Esophagus squamous epithelium (tissue), 5 donors: Measurements from ENCODE around the gene TCF12. TPM values are rescaled to one million over a fixed set of nuclear protein-coding genes. Genes with fewer than 3 reads are reported as not detected.

Experiments used
- DNase-seq: peaks from one replicate; lab custom pipeline; 2025; lab: John Stamatoyannopoulos, UW
- H3K27ac ChIP-seq, 4 donors: fragments of 200-600 bp; sonication (generic); one replicate each; pipeline ENCODE4 v1.5.1; 2016 to 2019; ENCODE audit warnings: mild to moderate bottlenecking in 1 of 4
- H3K27me3 ChIP-seq, 4 donors: fragments of 200-600 bp; sonication (generic); 1 replicate in 3 of 4; 2 replicates in 1 of 4; pipeline versions ENCODE4 v1.5.1 to v1.6.0; 2017 to 2021; ENCODE audit warnings: antibody characterized with exemption in 1 of 4
- H3K36me3 ChIP-seq, 3 donors: fragments of 200-600 bp; sonication (generic); one replicate each; pipeline ENCODE4 v1.5.1; 2016 to 2019
- H3K4me1 ChIP-seq, 3 donors: fragments of 200-600 bp; sonication (generic); one replicate each; pipeline ENCODE4 v1.5.1; 2017 to 2019
- H3K4me3 ChIP-seq, 4 donors: fragments of 200-600 bp; sonication (generic); 1 replicate in 3 of 4; 2 replicates in 1 of 4; pipeline ENCODE4 v1.5.1; 2016 to 2019; ENCODE audit warnings: mild to moderate bottlenecking in 2 of 4, moderate library complexity in 1 of 4
- H3K9me3 ChIP-seq, 3 donors: fragments of 200-600 bp; sonication (generic); one replicate each; pipeline ENCODE4 v1.5.1; 2016 to 2019
- POLR2A ChIP-seq, 4 donors: fragments of 450-650 bp; IDR thresholded peaks; one replicate each; pipeline ENCODE4 v1.6.1; 2017; ENCODE audit warnings: antibody characterized with exemption in 4 of 4, mild to moderate bottlenecking in 4 of 4, moderate library complexity in 3 of 4
- WGBS, 2 donors: methylation state at CpG; one replicate each; pipeline ENCODE4 v1.1.5; 2018; 5-methylcytosine and 5-hydroxymethylcytosine counted together
- intact Hi-C: fragments of 100-400 bp; cut with DNase I; formaldehyde crosslinking; loops from one replicate; pipeline ENCODE4 v1.15.0; 2022
- total RNA-seq, 4 donors: library from RNA; depleted of rRNA; stranded (reverse); fragments of >200 nt; gene quantifications; one replicate each; pipeline ENCODE4 v1.1.0, GENCODE V29; 2016
- TF ChIP-seq, protein P1 (sequence below), 6 experiments: fragments of 450-650 bp in 4 of 6; fragments of 200-600 bp in 2 of 6; sonication (generic) in 2 of 6; IDR thresholded peaks; one replicate each; pipeline ENCODE4 v1.5.1; 2016 to 2019; ENCODE audit warnings: antibody characterized with exemption in 6 of 6, mild to moderate bottlenecking in 4 of 6, moderate library complexity in 4 of 6
- donor health status: DM: yes; HTN: yes; CAD: no.

The TCF12 gene
- total RNA-seq, 4 donors from 2014 or later = 28.5 to 90.4 (median 51.3) TPM

DNA sequence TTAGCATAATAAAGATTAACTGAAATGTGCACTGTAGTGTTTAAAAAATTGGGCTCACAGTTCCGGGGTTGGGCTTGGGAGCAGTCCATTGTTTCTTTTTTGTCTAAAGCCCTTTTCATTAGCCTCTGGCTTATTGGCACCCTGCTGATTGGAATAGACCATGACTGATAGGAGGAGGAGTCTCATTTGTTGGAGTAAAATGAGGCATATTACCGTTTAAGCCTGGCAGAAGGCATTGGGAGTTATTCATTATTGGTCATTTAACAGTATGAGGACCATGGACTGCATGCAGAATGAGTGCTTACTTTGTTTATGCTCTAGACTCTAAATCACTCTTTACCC lies 318.8 kb downstream of the TCF12 start:
- Histone ChIP-seq H3K27me3 (no peaks in the 10 kb centered on the region), H3K4me3 (no peak overlapping the region), H3K4me1 (peaks cover 0 to 12% (median 0%) of the 10 kb centered on the region in 3 donors), H3K36me3 (peaks cover 0 to 63% (median 11%) of the 10 kb centered on the region in 3 donors), H3K27ac (no peak overlapping the region), H3K9me3 (no peaks in the 10 kb centered on the region)
- 30 to 35% methylated on average over 2 of the region's 2 CpGs for WGBS, 2 donors
- DNase-seq = no peak
- intact Hi-C loops = no loop called here
- TF ChIP-seq, protein P1, sequence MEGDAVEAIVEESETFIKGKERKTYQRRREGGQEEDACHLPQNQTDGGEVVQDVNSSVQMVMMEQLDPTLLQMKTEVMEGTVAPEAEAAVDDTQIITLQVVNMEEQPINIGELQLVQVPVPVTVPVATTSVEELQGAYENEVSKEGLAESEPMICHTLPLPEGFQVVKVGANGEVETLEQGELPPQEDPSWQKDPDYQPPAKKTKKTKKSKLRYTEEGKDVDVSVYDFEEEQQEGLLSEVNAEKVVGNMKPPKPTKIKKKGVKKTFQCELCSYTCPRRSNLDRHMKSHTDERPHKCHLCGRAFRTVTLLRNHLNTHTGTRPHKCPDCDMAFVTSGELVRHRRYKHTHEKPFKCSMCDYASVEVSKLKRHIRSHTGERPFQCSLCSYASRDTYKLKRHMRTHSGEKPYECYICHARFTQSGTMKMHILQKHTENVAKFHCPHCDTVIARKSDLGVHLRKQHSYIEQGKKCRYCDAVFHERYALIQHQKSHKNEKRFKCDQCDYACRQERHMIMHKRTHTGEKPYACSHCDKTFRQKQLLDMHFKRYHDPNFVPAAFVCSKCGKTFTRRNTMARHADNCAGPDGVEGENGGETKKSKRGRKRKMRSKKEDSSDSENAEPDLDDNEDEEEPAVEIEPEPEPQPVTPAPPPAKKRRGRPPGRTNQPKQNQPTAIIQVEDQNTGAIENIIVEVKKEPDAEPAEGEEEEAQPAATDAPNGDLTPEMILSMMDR (IDR thresholded peaks at IDR 0.05) = no peak
- no peak for TF ChIP-seq POLR2A (IDR thresholded peaks at IDR 0.05)

DNA sequence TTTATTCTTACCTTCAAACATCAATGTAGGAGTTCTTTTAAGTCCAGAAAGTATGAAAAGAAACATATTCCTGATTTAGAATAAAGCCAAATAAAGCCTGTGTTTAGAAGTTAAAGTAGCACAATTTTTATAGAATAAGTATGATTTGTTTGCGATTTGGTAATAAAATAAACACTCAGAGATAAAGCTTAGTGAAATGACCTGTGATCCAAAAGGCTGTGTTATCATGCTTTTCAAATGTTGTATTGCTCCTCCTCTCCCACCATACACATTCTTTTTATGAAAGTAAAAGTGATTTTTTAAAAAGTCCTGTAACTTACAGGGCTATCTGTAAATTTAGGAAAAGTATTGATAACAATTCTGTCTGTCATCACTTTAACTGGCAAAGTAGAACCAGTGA lies 319.2 kb downstream of the TCF12 start:
- 86 to 89% methylated on average over 1 of the region's 1 CpG for WGBS, 2 donors
- H3K9me3 ChIP-seq = no peaks in the 10 kb centered on the region
- no peak for DNase-seq
- H3K4me1 ChIP-seq = peaks cover 0 to 12% (median 0%) of the 10 kb centered on the region in 3 donors
- H3K4me3 ChIP-seq = no peak overlapping the region
- H3K27ac ChIP-seq = no peak overlapping the region
- peaks cover 0 to 62% (median 11%) of the 10 kb centered on the region in 3 donors for H3K36me3 ChIP-seq
- intact Hi-C loops = no loop called here
- H3K27me3 ChIP-seq = no peaks in the 10 kb centered on the region
- no peak for TF ChIP-seq POLR2A (IDR thresholded peaks at IDR 0.05)
- TF ChIP-seq, protein P1 (IDR thresholded peaks at IDR 0.05) = no peak

DNA sequence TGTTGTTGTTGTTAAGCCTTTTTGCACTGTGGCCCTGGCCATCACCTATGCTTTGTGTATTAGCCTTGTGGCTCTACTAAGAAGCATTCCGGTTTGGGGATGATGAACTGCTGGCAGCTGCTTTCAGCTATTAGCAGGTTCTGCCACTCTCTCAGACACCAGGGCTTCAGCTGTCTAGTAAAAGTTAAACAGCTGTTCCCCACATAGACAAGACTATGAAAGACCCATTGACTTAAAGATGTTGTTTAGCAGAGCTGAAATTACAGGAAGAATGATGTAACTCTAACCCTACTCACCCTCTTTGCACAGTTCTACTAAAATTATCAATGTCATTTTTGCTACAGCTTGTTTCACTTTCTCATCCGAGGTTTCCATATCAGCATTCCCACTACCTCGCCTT lies 326.7 kb downstream of the TCF12 start:
- intact Hi-C loops = no loop called here
- 36 to 40% methylated on average over 3 of the region's 3 CpGs for WGBS, 2 donors
- Histone ChIP-seq H3K27ac (no peak overlapping the region), H3K36me3 (peaks cover 0 to 75% (median 0%) of the 10 kb centered on the region in 3 donors), H3K4me3 (no peak overlapping the region), H3K4me1 (no peaks in the 10 kb centered on the region), H3K27me3 (no peaks in the 10 kb centered on the region), H3K9me3 (no peaks in the 10 kb centered on the region)
- DNase-seq = no peak
- TF ChIP-seq, protein P1 (IDR thresholded peaks at IDR 0.05) = no peak
- no peak for TF ChIP-seq POLR2A (IDR thresholded peaks at IDR 0.05)

DNA sequence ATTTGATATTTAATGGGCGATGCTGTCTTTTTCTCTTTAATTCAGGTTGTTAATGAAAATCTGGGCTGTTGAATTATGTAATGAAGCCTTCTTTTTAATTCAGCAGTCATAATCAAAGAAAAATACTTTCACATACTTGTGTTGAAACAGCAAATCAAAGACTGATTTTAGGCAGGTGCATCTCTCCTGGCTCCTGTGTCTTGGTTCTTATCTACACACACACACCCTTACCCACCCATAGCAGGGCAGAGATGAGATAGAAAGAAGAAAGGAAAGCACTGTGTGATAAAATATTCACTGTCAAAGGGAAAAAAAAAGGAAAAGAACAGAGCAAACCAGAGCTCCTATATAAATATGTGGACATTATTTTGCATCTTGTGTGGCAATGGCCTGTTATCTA lies 327.3 kb downstream of the TCF12 start:
- intact Hi-C loops = no loop called here
- H3K36me3 ChIP-seq = peaks cover 0 to 75% (median 0%) of the 10 kb centered on the region in 3 donors
- no peaks in the 10 kb centered on the region for H3K27me3 ChIP-seq
- no peak for DNase-seq
- no peak overlapping the region for H3K4me3 ChIP-seq
- TF ChIP-seq POLR2A (IDR thresholded peaks at IDR 0.05) = no peak
- TF ChIP-seq, protein P1 (IDR thresholded peaks at IDR 0.05) = no peak
- H3K9me3 ChIP-seq = no peaks in the 10 kb centered on the region
- 96 to 100% methylated on average over 1 of the region's 1 CpG for WGBS, 2 donors
- no peak overlapping the region for H3K27ac ChIP-seq
- H3K4me1 ChIP-seq = no peaks in the 10 kb centered on the region

DNA sequence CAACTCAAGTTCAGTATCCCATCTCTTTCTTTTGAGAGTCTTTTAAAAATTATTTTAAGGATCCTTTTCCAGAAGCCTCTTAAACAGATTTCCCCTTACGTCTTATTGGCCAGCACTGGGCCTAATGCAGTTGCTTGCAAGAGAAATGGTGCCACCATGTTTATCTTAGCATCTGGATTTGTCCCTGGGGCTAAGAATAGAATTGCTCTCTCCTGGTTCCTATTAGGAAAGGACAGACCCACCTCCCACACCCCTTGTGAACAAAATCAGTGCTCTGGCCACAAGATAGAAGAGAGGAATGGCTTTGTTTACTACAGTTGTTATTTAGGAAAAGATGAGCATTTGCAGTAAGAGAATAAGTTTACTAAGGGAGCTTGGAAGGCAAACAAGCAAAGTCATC lies 329.6 kb downstream of the TCF12 start:
- Histone ChIP-seq H3K27me3 (no peaks in the 10 kb centered on the region), H3K27ac (no peak overlapping the region), H3K9me3 (no peaks in the 10 kb centered on the region), H3K4me1 (no peaks in the 10 kb centered on the region), H3K4me3 (no peak overlapping the region), H3K36me3 (peaks cover 0 to 77% (median 0%) of the 10 kb centered on the region in 3 donors)
- DNase-seq = no peak
- TF ChIP-seq POLR2A (IDR thresholded peaks at IDR 0.05) = no peak
- TF ChIP-seq, protein P1 (IDR thresholded peaks at IDR 0.05) = no peak
- intact Hi-C loops = no loop called here
- 100% methylated on average over 1 of the region's 1 CpG for WGBS, 2 donors
